GM12878 (cell line): Measurements from ENCODE around the gene DYSF. TPM values are rescaled to one million over a fixed set of nuclear protein-coding genes. Genes with fewer than 3 reads are reported as not detected.

ENCODE experiments used
- ATAC-seq: fragments of 200-7000 bp; cut with Tn5 transposase; 3 replicates; pipeline ENCODE4 v1.9.1; 2020; ENCODE audit warnings: mild to moderate bottlenecking, moderate library complexity
- BruUV-seq: library from RNA; stranded (reverse); fragments of 400-500 nt; replicated peaks from 2 replicates; lab custom pipeline; 2021; lab: Mats Ljungman, UMichigan
- CTCF ChIA-PET: fragments of 300-600 bp; sonication (Branson Sonifier 250); formaldehyde crosslinking; extraction: SDS; loops from one replicate; lab custom pipeline; 2021; ENCODE audit warnings: inconsistent platforms; lab: Yijun Ruan, JAX
- POLR2A ChIA-PET: fragments of 350-600 bp; formaldehyde crosslinking; extraction: SDS; loops from one replicate; lab custom pipeline; 2021; ENCODE audit warnings: inconsistent platforms; lab: Charles Lee
- RAD21 ChIA-PET: fragments of 300-600 bp; sonication (Branson Sonifier 250); formaldehyde crosslinking; loops from one replicate; lab custom pipeline; 2023; ENCODE audit warnings: antibody characterized with exemption; ENCODE audit not compliant: unreplicated experiment; lab: Charles Lee
- SMC1A ChIA-PET: fragments of 300-600 bp; sonication (Branson Sonifier 250); formaldehyde crosslinking; loops from one replicate; lab custom pipeline; 2023; ENCODE audit not compliant: unreplicated experiment, uncharacterized antibody; lab: Charles Lee
- DNase-seq: peaks from one replicate; pipeline ENCODE4 v3.0.0-alpha.2; 2011; ENCODE audit warnings: low read depth, low spot score
- FAIRE-seq: peaks from 3 replicates; lab custom pipeline; 2011; peaks lifted over from hg19 to GRCh38; lab: Jason Lieb, UNC
- H2AFZ ChIP-seq: 2 replicates; pipeline ENCODE4 v1.6.0; 2011; ENCODE audit warnings: low read depth, low read length, control low read depth; ENCODE audit not compliant: control insufficient read depth
- H3K27ac ChIP-seq: 2 replicates; pipeline ENCODE4 v1.5.1; 2011; ENCODE audit warnings: control low read depth; ENCODE audit not compliant: control insufficient read depth, insufficient read depth
- H3K27me3 ChIP-seq, 2 experiments: replicated peaks in 1 of 2; 2 replicates each; pipeline versions ENCODE4 v1.6.0 to v1.6.1; 2011; ENCODE audit warnings: low read length in 1 of 2; ENCODE audit not compliant: control insufficient read depth in 2 of 2, insufficient read depth in 2 of 2
- H3K36me3 ChIP-seq, 2 experiments: 2 replicates each; pipeline ENCODE4 v1.5.1; 2011; ENCODE audit warnings: low read length in 1 of 2; ENCODE audit not compliant: control insufficient read depth in 2 of 2, insufficient read depth in 2 of 2
- H3K4me1 ChIP-seq: 2 replicates; pipeline ENCODE4 v1.6.1; 2011; ENCODE audit warnings: mild to moderate bottlenecking, low read length, moderate library complexity, mixed read lengths; ENCODE audit not compliant: control insufficient read depth, insufficient read depth
- H3K4me2 ChIP-seq: 2 replicates; pipeline ENCODE4 v1.6.0; 2011; ENCODE audit warnings: control low read depth; ENCODE audit not compliant: control insufficient read depth, insufficient read depth
- H3K4me3 ChIP-seq: fragments of 200-600 bp; sonication (generic); 2 replicates; pipeline ENCODE4 v1.5.1; 2016
- H3K79me2 ChIP-seq: 2 replicates; pipeline ENCODE4 v1.6.0; 2011; ENCODE audit warnings: low read length; ENCODE audit not compliant: control insufficient read depth, insufficient read depth
- H3K9ac ChIP-seq: 2 replicates; pipeline ENCODE4 v1.8.0; 2011; ENCODE audit warnings: low read length, control low read depth, mixed read lengths; ENCODE audit not compliant: control insufficient read depth, insufficient read depth
- H3K9me3 ChIP-seq: replicated peaks from 3 replicates; pipeline ENCODE4 v1.5.1; 2011; ENCODE audit warnings: mild to moderate bottlenecking, low read length; ENCODE audit not compliant: control insufficient read depth, insufficient read depth
- H4K20me1 ChIP-seq: 2 replicates; pipeline ENCODE4 v1.6.0; 2011; ENCODE audit not compliant: control insufficient read depth, insufficient read depth
- ATF7 ChIP-seq: fragments of 450-650 bp; IDR thresholded peaks from 2 replicates; pipeline ENCODE4 v1.6.1; 2016; ENCODE audit warnings: low read depth, mild to moderate bottlenecking
- NFIC ChIP-seq: IDR thresholded peaks from 2 replicates; pipeline ENCODE4 v1.6.1; 2012; ENCODE audit warnings: low read depth, mild to moderate bottlenecking, inconsistent platforms, low read length, moderate library complexity
- NFXL1 ChIP-seq: fragments of 450-650 bp; IDR thresholded peaks from 2 replicates; pipeline ENCODE4 v1.6.1; 2017; ENCODE audit warnings: antibody characterized with exemption, mild to moderate bottlenecking, borderline replicate concordance
- POLR2AphosphoS2 ChIP-seq: IDR thresholded peaks from 2 replicates; pipeline ENCODE4 v1.6.1; 2011; ENCODE audit warnings: low read depth, mild to moderate bottlenecking, low read length, improper control_type of control experiment, moderate library complexity
- RFX5 ChIP-seq: IDR thresholded peaks from 2 replicates; pipeline ENCODE4 v1.6.1; 2011; ENCODE audit warnings: low read depth, low read length, improper control_type of control experiment
- SMC3 ChIP-seq: IDR thresholded peaks from 2 replicates; pipeline ENCODE4 v1.6.1; 2011; ENCODE audit warnings: low read length, improper control_type of control experiment, borderline replicate concordance
- SRF ChIP-seq, 2 experiments: IDR thresholded peaks; 2 replicates each; pipeline ENCODE4 v1.6.1; 2011; ENCODE audit warnings: low read depth in 2 of 2, low read length in 2 of 2, mild to moderate bottlenecking in 1 of 2, moderate library complexity in 1 of 2
- TCF3 ChIP-seq: IDR thresholded peaks from 2 replicates; pipeline ENCODE4 v1.6.1; 2012; ENCODE audit warnings: low read depth, mild to moderate bottlenecking, low read length, borderline replicate concordance; ENCODE audit not compliant: insufficient read depth
- ZNF207 ChIP-seq: fragments of 450-650 bp; IDR thresholded peaks from 2 replicates; pipeline ENCODE4 v1.6.1; 2014; ENCODE audit warnings: antibody characterized with exemption, mild to moderate bottlenecking, borderline replicate concordance
- WGBS: methylation state at CpG from one replicate; pipeline ENCODE4 v1.1.6; 2016; ENCODE audit warnings: low lambda C conversion rate; ENCODE audit not compliant: insufficient replicate concordance, insufficient coverage; ENCODE audit errors: missing lambda C conversion rate; 5-methylcytosine and 5-hydroxymethylcytosine counted together
- in situ Hi-C: fragments of 300-500 bp; cut with MboI; formaldehyde crosslinking; loops from 9 replicates; pipeline ENCODE4 v1.14.3; 2018; ENCODE audit warnings: mixed read lengths
- intact Hi-C: fragments of 100-400 bp; cut with micrococcal nuclease; formaldehyde crosslinking; loops from one replicate; pipeline ENCODE4 v1.14.2; 2022; ENCODE audit not compliant: unreplicated experiment
- polyA plus RNA-seq, 11 experiments: library from polyadenylated mRNA; depleted of rRNA in 4 of 11; unstranded in 6 of 11; stranded (reverse) in 5 of 11; fragments of >200 nt; fragmentation: Nextera tagmentation in 4 of 11; fragmentation: Illumina TruSeq in 1 of 11; extraction: Ambion mirVana in 4 of 11; extraction: Trizol in 1 of 11; gene quantifications; 1 replicate in 1 of 11; 2 replicates in 10 of 11; pipeline versions ENCODE4 v1.2.1 to v1.2.3, GENCODE V29; 2011 to 2016; ENCODE audit warnings: inconsistent platforms in 2 of 11, missing spikeins in 2 of 11, low read depth in 1 of 11
- total RNA-seq, 4 experiments: library from RNA; depleted of rRNA in 3 of 4; stranded (reverse); fragments of >200 nt in 3 of 4; fragmentation: Illumina TruSeq in 1 of 4; extraction: Trizol in 1 of 4; gene quantifications; 2 replicates each; pipeline versions ENCODE4 v1.2.1 to v1.2.3, GENCODE V29; 2013 to 2021
- TF ChIP-seq, protein P1 (sequence below), 3 experiments: IDR thresholded peaks in 2 of 3; conservative IDR thresholded peaks in 1 of 3; 2 replicates each; pipeline ENCODE4 v1.5.1; 2011; ENCODE audit warnings: low read depth in 3 of 3, low read length in 3 of 3, mild to moderate bottlenecking in 3 of 3, control low read depth in 2 of 3, moderate library complexity in 2 of 3, inconsistent platforms in 1 of 3, mixed read lengths in 1 of 3; ENCODE audit not compliant: control insufficient read depth in 2 of 3, insufficient read depth in 1 of 3; ENCODE audit errors: extremely low read depth in 1 of 3
- TF ChIP-seq, protein P2 (sequence below): IDR thresholded peaks from 2 replicates; pipeline ENCODE4 v1.6.1; 2012; ENCODE audit warnings: mild to moderate bottlenecking, low read depth, low read length

The DYSF gene
- total and polyA plus RNA-seq, 10 of the 15 experiments (the other 5 are each of a cell fraction or from before 2014, with no cell fraction given): under 0.01 to 0.15 (median 0.03) TPM; not detected in 7

DNA sequence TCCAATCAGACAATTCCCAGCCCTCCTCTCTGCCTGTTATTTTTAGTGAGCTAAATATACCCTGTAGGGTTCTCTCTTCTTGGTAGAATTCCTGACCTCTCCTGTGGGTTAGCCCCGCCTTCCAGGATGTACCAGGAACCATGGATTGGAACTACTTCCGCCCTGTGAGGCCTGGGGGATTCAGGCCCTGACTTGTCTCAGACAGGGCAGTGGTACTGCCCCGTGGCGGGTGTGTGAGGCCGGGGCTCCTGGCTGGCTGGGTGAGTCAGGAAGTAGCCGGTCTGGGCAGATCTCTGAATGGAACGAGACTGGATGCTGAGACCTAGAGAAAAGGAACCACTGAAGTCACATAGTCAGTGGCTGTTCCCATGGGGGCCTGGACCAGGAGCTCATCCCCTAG, 50.5 kb downstream of the DYSF start:
- FAIRE-seq: no peak
- POLR2A ChIA-PET: no interaction called here

More for the DNA sequence above, 50.5 kb downstream of the DYSF start:
- DNase-seq: no peak
- Histone ChIP-seq H3K27me3 (no peaks in the 10 kb centered on the region), H3K4me1 (no peaks in the 10 kb centered on the region), H3K9ac (no peak overlapping the region), H3K4me2 (no peak overlapping the region), H3K9me3 (no peaks in the 10 kb centered on the region), H3K36me3 (no peaks in the 10 kb centered on the region), H3K79me2 (no peaks in the 10 kb centered on the region), H3K4me3 (no peak overlapping the region), H3K27ac (no peak overlapping the region), H4K20me1 (no peaks in the 10 kb centered on the region), H2AFZ (no peak overlapping the region)
- no peak for ATAC-seq
- WGBS: 16% methylated on average over 7 of the region's 7 CpGs
- ChIA-PET RAD21 (no interaction called here), CTCF (interaction anchor here (0.6 to 0.7 kb wide), 2 partner anchors 204 to 281 kb away, joined by 3 to 4 read pairs; no protein-coding TSS in a partner anchor), SMC1A (no interaction called here)
- in situ Hi-C loops (loop anchor here (25.0 kb wide), 1 partner anchor 342 kb away; no protein-coding TSS in a partner anchor), intact Hi-C loops (no loop called here)
- no TSS peak for BruUV-seq
- TF ChIP-seq TCF3 (no peak), RFX5 (no peak), ZNF207 (no peak), NFIC (no peak), SMC3 (no peak), NFXL1 (no peak), SRF (IDR thresholded peaks at IDR 0.05; ENCODE audit: low read depth in 2 of 2, low read length in 2 of 2) (no peak), POLR2AphosphoS2 (no peak), ATF7 (no peak)
- TF ChIP-seq, protein P1, sequence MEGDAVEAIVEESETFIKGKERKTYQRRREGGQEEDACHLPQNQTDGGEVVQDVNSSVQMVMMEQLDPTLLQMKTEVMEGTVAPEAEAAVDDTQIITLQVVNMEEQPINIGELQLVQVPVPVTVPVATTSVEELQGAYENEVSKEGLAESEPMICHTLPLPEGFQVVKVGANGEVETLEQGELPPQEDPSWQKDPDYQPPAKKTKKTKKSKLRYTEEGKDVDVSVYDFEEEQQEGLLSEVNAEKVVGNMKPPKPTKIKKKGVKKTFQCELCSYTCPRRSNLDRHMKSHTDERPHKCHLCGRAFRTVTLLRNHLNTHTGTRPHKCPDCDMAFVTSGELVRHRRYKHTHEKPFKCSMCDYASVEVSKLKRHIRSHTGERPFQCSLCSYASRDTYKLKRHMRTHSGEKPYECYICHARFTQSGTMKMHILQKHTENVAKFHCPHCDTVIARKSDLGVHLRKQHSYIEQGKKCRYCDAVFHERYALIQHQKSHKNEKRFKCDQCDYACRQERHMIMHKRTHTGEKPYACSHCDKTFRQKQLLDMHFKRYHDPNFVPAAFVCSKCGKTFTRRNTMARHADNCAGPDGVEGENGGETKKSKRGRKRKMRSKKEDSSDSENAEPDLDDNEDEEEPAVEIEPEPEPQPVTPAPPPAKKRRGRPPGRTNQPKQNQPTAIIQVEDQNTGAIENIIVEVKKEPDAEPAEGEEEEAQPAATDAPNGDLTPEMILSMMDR (IDR thresholded peaks at IDR 0.05 in 2 of 3, conservative IDR thresholded peaks at IDR 0.05 in 1 of 3; ENCODE audit: control insufficient read depth in 2 of 3, extremely low read depth in 1 of 3, insufficient read depth in 1 of 3, low read depth in 3 of 3, low read length in 3 of 3): no peak
- TF ChIP-seq, protein P2, sequence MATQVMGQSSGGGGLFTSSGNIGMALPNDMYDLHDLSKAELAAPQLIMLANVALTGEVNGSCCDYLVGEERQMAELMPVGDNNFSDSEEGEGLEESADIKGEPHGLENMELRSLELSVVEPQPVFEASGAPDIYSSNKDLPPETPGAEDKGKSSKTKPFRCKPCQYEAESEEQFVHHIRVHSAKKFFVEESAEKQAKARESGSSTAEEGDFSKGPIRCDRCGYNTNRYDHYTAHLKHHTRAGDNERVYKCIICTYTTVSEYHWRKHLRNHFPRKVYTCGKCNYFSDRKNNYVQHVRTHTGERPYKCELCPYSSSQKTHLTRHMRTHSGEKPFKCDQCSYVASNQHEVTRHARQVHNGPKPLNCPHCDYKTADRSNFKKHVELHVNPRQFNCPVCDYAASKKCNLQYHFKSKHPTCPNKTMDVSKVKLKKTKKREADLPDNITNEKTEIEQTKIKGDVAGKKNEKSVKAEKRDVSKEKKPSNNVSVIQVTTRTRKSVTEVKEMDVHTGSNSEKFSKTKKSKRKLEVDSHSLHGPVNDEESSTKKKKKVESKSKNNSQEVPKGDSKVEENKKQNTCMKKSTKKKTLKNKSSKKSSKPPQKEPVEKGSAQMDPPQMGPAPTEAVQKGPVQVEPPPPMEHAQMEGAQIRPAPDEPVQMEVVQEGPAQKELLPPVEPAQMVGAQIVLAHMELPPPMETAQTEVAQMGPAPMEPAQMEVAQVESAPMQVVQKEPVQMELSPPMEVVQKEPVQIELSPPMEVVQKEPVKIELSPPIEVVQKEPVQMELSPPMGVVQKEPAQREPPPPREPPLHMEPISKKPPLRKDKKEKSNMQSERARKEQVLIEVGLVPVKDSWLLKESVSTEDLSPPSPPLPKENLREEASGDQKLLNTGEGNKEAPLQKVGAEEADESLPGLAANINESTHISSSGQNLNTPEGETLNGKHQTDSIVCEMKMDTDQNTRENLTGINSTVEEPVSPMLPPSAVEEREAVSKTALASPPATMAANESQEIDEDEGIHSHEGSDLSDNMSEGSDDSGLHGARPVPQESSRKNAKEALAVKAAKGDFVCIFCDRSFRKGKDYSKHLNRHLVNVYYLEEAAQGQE: no peak
